GM23338 (cell line): ENCODE results near the gene TRIO. TPM values are rescaled to one million over a fixed set of nuclear protein-coding genes. Genes with fewer than 3 reads are reported as not detected.

ENCODE experiments used
- ATAC-seq: fragments of 200-7000 bp; cut with Tn5 transposase; 3 replicates; pipeline ENCODE4 v1.9.1; 2020
- DNase-seq: peaks from one replicate; pipeline ENCODE4 v3.0.0-alpha.2; 2015; ENCODE audit warnings: low spot score
- H2AFZ ChIP-seq: fragments of 200-600 bp; sonication (generic); 2 replicates; pipeline ENCODE4 v1.8.0; 2016; ENCODE audit warnings: antibody characterized with exemption, mild to moderate bottlenecking, moderate library complexity
- H3F3A ChIP-seq: fragments of 200-600 bp; sonication (generic); replicated peaks from 2 replicates; pipeline ENCODE4 v1.8.0; 2017; ENCODE audit warnings: antibody characterized with exemption, mixed run types, low read depth
- H3K27ac ChIP-seq: fragments of 200-600 bp; sonication (generic); 2 replicates; pipeline ENCODE4 v1.6.1; 2016; ENCODE audit warnings: low read depth
- H3K27me3 ChIP-seq: fragments of 200-600 bp; sonication (generic); 2 replicates; pipeline ENCODE4 v1.8.0; 2016; ENCODE audit warnings: mild to moderate bottlenecking, mixed run types, moderate library complexity; ENCODE audit not compliant: insufficient read depth
- H3K36me3 ChIP-seq: fragments of 200-600 bp; sonication (generic); 2 replicates; pipeline ENCODE4 v1.8.0; 2016; ENCODE audit warnings: mild to moderate bottlenecking; ENCODE audit not compliant: insufficient read depth
- H3K4me1 ChIP-seq: fragments of 200-600 bp; sonication (generic); 2 replicates; pipeline ENCODE4 v1.8.0; 2016; ENCODE audit warnings: mild to moderate bottlenecking, moderate library complexity; ENCODE audit not compliant: insufficient read depth
- H3K4me2 ChIP-seq: fragments of 200-600 bp; sonication (generic); 2 replicates; pipeline ENCODE4 v1.7.1; 2017; ENCODE audit warnings: mixed run types
- H3K4me3 ChIP-seq: fragments of 200-600 bp; sonication (generic); 2 replicates; pipeline ENCODE4 v1.6.1; 2016; ENCODE audit warnings: mixed run types
- H3K79me2 ChIP-seq: fragments of 200-600 bp; sonication (generic); replicated peaks from 2 replicates; pipeline ENCODE4 v1.8.0; 2017; ENCODE audit warnings: mild to moderate bottlenecking; ENCODE audit not compliant: insufficient read depth
- H3K9me2 ChIP-seq: fragments of 200-600 bp; sonication (generic); 2 replicates; pipeline ENCODE4 v1.8.0; 2017; ENCODE audit not compliant: insufficient read depth
- H4K20me1 ChIP-seq: fragments of 200-600 bp; sonication (generic); replicated peaks from 2 replicates; pipeline ENCODE4 v1.8.0; 2017; ENCODE audit warnings: mild to moderate bottlenecking; ENCODE audit not compliant: insufficient read depth
- H3K27ac Mint-ChIP-seq: 2 replicates; pipeline ENCODE4 v1.8.0; 2020; ENCODE audit warnings: inconsistent platforms, mild to moderate bottlenecking, moderate library complexity, mixed read lengths
- H3K27me3 Mint-ChIP-seq: 3 replicates; pipeline ENCODE4 v1.8.0; 2022; ENCODE audit warnings: low read depth, mild to moderate bottlenecking, moderate library complexity, mixed read lengths, inconsistent platforms; ENCODE audit not compliant: insufficient read depth, poor library complexity
- H3K36me3 Mint-ChIP-seq: 3 replicates; pipeline ENCODE4 v1.8.0; 2021; ENCODE audit warnings: low read depth, mild to moderate bottlenecking, inconsistent platforms, moderate library complexity, mixed read lengths
- H3K4me1 Mint-ChIP-seq: 3 replicates; pipeline ENCODE4 v1.8.0; 2020; ENCODE audit warnings: mild to moderate bottlenecking, inconsistent platforms, mixed read lengths
- H3K4me3 Mint-ChIP-seq: 3 replicates; pipeline ENCODE4 v1.8.0; 2021; ENCODE audit warnings: moderate library complexity, mild to moderate bottlenecking, inconsistent platforms, mixed read lengths
- H3K9me3 Mint-ChIP-seq: 3 replicates; pipeline ENCODE4 v1.8.0; 2020; ENCODE audit warnings: moderate library complexity, mild to moderate bottlenecking, inconsistent platforms, mixed read lengths
- CREB1 ChIP-seq: fragments of 250-450 bp; sonication (Bioruptor Pico); IDR thresholded peaks from 2 replicates; pipeline ENCODE4 v1.5.0; 2020; ENCODE audit warnings: low read depth, mild to moderate bottlenecking, moderate library complexity
- EZH2phosphoT487 ChIP-seq: fragments of 200-600 bp; sonication (generic); IDR thresholded peaks from one replicate; pipeline ENCODE4 v1.8.1; 2018; ENCODE audit warnings: antibody characterized with exemption; ENCODE audit not compliant: unreplicated experiment
- NANOG ChIP-seq: IDR thresholded peaks from 2 replicates; pipeline ENCODE4 v1.6.1; 2016; ENCODE audit warnings: antibody characterized with exemption, borderline replicate concordance
- ZNF114 ChIP-seq: fragments of 250-450 bp; sonication (Bioruptor Pico); IDR thresholded peaks from 2 replicates; pipeline ENCODE4 v1.5.0; 2020; ENCODE audit warnings: mild to moderate bottlenecking, moderate library complexity
- polyA plus RNA-seq: library from polyadenylated mRNA; unstranded; fragments of >200 nt; fragmentation: Nextera tagmentation; extraction: Ambion mirVana; gene quantifications from 2 replicates; pipeline ENCODE4 v1.2.1, GENCODE V29; 2016
- total RNA-seq: library from RNA; depleted of rRNA; stranded (reverse); fragments of >200 nt; shearing (Covaris generic); gene quantifications from 2 replicates; pipeline ENCODE4 v1.2.3, GENCODE V29; 2014
- TF ChIP-seq, protein P1 (sequence below): IDR thresholded peaks from one replicate; pipeline ENCODE4 v1.6.1; 2018; ENCODE audit warnings: antibody characterized with exemption; ENCODE audit not compliant: unreplicated experiment
- TF ChIP-seq, protein P2 (sequence below): fragments of 250-450 bp; sonication (Bioruptor Pico); IDR thresholded peaks from 2 replicates; pipeline ENCODE4 v1.5.0; 2020; ENCODE audit warnings: mild to moderate bottlenecking, moderate library complexity

TRIO gene
- total and polyA plus RNA-seq, 2 experiments from 2014 or later = 13.8 to 113 TPM

DNA sequence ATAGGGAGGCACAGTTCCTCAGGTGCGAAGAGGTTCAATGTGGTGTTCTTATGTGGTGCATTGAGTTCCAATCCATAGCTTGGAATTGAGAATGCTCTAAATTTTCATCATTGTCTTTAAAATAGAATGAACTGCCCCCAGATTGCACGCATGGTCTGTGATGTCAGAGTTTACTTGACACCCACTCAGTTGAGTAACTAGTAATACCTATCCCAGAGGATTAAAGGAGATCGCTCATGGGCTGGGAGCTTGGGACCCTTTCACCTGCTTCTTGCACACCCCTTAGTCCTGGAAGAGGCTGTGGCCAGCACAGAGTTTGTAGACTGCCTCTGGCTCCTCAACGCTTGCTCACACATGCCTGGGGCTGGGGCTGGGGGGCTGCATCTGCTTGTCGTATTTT is 343.3 kb downstream of the TRIO start:
- TF ChIP-seq ZNF114 (CRISPR knock-in tag) = no peak
- TF ChIP-seq, protein P1, sequence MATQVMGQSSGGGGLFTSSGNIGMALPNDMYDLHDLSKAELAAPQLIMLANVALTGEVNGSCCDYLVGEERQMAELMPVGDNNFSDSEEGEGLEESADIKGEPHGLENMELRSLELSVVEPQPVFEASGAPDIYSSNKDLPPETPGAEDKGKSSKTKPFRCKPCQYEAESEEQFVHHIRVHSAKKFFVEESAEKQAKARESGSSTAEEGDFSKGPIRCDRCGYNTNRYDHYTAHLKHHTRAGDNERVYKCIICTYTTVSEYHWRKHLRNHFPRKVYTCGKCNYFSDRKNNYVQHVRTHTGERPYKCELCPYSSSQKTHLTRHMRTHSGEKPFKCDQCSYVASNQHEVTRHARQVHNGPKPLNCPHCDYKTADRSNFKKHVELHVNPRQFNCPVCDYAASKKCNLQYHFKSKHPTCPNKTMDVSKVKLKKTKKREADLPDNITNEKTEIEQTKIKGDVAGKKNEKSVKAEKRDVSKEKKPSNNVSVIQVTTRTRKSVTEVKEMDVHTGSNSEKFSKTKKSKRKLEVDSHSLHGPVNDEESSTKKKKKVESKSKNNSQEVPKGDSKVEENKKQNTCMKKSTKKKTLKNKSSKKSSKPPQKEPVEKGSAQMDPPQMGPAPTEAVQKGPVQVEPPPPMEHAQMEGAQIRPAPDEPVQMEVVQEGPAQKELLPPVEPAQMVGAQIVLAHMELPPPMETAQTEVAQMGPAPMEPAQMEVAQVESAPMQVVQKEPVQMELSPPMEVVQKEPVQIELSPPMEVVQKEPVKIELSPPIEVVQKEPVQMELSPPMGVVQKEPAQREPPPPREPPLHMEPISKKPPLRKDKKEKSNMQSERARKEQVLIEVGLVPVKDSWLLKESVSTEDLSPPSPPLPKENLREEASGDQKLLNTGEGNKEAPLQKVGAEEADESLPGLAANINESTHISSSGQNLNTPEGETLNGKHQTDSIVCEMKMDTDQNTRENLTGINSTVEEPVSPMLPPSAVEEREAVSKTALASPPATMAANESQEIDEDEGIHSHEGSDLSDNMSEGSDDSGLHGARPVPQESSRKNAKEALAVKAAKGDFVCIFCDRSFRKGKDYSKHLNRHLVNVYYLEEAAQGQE = no peak
- no peak for TF ChIP-seq CREB1

DNA sequence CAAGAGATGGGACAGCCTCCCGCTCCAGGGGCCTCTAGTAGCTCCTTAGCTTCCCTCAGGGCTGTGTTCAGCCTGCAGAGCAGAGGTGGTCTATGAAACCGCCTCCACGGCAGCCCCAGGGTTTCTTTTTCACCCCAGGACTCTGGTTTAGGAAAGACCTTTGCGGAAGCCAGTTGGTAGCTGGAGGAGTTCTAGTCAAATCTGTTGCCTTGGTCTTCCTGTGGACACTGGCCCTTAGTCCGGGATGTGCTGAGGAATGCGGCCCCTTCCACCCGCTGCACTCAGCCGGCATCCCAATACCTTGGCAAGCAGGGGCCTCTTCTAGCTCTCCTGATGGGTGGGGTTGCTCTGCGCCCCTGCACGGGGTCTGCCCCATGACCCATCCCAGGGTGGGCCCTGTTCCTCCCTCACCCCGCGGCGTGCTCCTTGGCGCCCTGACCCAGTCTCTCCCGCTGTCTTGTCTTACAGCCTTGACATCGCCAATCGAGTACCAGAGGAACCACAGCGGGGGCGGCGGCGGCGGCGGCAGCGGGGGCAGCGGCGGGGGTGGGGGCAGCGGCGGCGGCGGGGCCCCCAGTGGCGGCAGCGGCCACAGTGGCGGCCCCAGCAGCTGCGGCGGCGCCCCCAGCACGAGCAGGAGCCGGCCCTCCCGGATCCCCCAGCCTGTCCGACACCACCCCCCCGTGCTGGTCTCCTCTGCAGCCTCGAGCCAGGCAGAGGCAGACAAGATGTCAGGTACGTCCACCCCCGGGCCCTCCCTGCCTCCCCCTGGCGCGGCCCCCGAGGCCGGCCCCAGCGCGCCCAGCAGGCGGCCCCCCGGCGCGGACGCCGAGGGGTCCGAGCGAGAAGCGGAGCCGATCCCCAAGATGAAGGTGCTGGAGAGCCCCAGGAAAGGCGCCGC is 344.1 kb downstream of the TRIO start:
- Histone ChIP-seq H2AFZ (peak overlapping the region; percentile 80; the same call in 1 of the 2 replicates), H3K4me3 (peak overlapping the region; percentile 63), H3K27ac (no peak overlapping the region), H3K4me1 (peaks cover 4% of the 10 kb centered on the region; the same call in 1 of the 2 replicates), H3K79me2 (no peaks in the 10 kb centered on the region), H3K36me3 (peaks cover 16% of the 10 kb centered on the region), H3F3A (0 out of 2 replicates have a peak, but pooled peaks cover 5% of the 10 kb centered on the region), H4K20me1 (no peaks in the 10 kb centered on the region), H3K27me3 (0 out of 2 replicates have a peak, but pooled peaks cover 5% of the 10 kb centered on the region), H3K4me2 (peak overlapping the region; percentile 82), H3K9me2 (no peaks in the 10 kb centered on the region)
- Mint-ChIP-seq H3K4me3 (peak overlapping the region; percentile 56; the same call in 2 of the 3 replicates), H3K36me3 (peaks cover 43% of the 10 kb centered on the region), H3K4me1 (peaks cover 11% of the 10 kb centered on the region), H3K27ac (no peak overlapping the region), H3K9me3 (no peaks in the 10 kb centered on the region; the same call in 2 of the 3 replicates), H3K27me3 (peaks cover 14% of the 10 kb centered on the region)
- ATAC-seq = peak; percentile 26
- TF ChIP-seq EZH2phosphoT487 = no peak
- TF ChIP-seq NANOG = no peak
- TF ChIP-seq, protein P2, sequence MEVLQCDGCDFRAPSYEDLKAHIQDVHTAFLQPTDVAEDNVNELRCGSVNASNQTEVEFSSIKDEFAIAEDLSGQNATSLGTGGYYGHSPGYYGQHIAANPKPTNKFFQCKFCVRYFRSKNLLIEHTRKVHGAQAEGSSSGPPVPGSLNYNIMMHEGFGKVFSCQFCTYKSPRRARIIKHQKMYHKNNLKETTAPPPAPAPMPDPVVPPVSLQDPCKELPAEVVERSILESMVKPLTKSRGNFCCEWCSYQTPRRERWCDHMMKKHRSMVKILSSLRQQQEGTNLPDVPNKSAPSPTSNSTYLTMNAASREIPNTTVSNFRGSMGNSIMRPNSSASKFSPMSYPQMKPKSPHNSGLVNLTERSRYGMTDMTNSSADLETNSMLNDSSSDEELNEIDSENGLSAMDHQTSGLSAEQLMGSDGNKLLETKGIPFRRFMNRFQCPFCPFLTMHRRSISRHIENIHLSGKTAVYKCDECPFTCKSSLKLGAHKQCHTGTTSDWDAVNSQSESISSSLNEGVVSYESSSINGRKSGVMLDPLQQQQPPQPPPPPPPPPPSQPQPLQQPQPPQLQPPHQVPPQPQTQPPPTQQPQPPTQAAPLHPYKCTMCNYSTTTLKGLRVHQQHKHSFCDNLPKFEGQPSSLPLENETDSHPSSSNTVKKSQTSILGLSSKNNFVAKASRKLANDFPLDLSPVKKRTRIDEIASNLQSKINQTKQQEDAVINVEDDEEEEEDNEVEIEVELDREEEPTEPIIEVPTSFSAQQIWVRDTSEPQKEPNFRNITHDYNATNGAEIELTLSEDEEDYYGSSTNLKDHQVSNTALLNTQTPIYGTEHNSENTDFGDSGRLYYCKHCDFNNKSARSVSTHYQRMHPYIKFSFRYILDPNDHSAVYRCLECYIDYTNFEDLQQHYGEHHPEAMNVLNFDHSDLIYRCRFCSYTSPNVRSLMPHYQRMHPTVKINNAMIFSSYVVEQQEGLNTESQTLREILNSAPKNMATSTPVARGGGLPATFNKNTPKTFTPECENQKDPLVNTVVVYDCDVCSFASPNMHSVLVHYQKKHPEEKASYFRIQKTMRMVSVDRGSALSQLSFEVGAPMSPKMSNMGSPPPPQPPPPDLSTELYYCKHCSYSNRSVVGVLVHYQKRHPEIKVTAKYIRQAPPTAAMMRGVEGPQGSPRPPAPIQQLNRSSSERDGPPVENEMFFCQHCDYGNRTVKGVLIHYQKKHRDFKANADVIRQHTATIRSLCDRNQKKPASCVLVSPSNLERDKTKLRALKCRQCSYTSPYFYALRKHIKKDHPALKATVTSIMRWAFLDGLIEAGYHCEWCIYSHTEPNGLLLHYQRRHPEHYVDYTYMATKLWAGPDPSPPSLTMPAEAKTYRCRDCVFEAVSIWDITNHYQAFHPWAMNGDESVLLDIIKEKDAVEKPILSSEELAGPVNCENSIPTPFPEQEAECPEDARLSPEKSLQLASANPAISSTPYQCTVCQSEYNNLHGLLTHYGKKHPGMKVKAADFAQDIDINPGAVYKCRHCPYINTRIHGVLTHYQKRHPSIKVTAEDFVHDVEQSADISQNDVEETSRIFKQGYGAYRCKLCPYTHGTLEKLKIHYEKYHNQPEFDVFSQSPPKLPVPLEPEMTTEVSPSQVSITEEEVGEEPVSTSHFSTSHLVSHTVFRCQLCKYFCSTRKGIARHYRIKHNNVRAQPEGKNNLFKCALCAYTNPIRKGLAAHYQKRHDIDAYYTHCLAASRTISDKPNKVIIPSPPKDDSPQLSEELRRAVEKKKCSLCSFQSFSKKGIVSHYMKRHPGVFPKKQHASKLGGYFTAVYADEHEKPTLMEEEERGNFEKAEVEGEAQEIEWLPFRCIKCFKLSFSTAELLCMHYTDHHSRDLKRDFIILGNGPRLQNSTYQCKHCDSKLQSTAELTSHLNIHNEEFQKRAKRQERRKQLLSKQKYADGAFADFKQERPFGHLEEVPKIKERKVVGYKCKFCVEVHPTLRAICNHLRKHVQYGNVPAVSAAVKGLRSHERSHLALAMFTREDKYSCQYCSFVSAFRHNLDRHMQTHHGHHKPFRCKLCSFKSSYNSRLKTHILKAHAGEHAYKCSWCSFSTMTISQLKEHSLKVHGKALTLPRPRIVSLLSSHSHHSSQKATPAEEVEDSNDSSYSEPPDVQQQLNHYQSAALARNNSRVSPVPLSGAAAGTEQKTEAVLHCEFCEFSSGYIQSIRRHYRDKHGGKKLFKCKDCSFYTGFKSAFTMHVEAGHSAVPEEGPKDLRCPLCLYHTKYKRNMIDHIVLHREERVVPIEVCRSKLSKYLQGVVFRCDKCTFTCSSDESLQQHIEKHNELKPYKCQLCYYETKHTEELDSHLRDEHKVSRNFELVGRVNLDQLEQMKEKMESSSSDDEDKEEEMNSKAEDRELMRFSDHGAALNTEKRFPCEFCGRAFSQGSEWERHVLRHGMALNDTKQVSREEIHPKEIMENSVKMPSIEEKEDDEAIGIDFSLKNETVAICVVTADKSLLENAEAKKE = no peak
- peak; percentile 56 for DNase-seq

More for the DNA sequence above, 343.3 kb downstream of the TRIO start:
- H3K27me3 ChIP-seq = 0 out of 2 replicates have a peak, but pooled peaks cover 5% of the 10 kb centered on the region
- no peak overlapping the region for H3K4me3 Mint-ChIP-seq
- H3K9me2 ChIP-seq = no peaks in the 10 kb centered on the region
- no peak overlapping the region for H3K4me3 ChIP-seq
- peak overlapping the region; percentile 73 for H3K4me2 ChIP-seq
- no peak for DNase-seq
- H3F3A ChIP-seq = 0 out of 2 replicates have a peak, but pooled peaks cover 5% of the 10 kb centered on the region
- H3K36me3 ChIP-seq = peaks cover 21% of the 10 kb centered on the region
- H2AFZ ChIP-seq = no peak overlapping the region
- ATAC-seq = no peak
- no peaks in the 10 kb centered on the region for H3K79me2 ChIP-seq
- peaks cover 11% of the 10 kb centered on the region for H3K4me1 Mint-ChIP-seq
- no peaks in the 10 kb centered on the region for H4K20me1 ChIP-seq
- peaks cover 43% of the 10 kb centered on the region for H3K36me3 Mint-ChIP-seq
- H3K27ac Mint-ChIP-seq = no peak overlapping the region
- H3K27me3 Mint-ChIP-seq = peaks cover 14% of the 10 kb centered on the region
- H3K9me3 Mint-ChIP-seq = no peaks in the 10 kb centered on the region; the same call in 2 of the 3 replicates
- peaks cover 4% of the 10 kb centered on the region; the same call in 1 of the 2 replicates for H3K4me1 ChIP-seq
- H3K27ac ChIP-seq = no peak overlapping the region
